Gastrocnemius medialis (tissue), 4 donors: ENCODE data around the gene WDR72. TPM values are rescaled to one million over a fixed set of nuclear protein-coding genes. Genes with fewer than 3 reads are reported as not detected.

ENCODE experiments used
- ATAC-seq, 2 donors: fragments of 150-250 bp; one replicate each; pipeline ENCODE4 v1.9.1; 2016
- DNase-seq, 2 donors: peaks; one replicate each; pipeline ENCODE4 v3.0.0-alpha.2; 2019
- H3K27ac ChIP-seq, 4 donors: fragments of 200-600 bp; sonication (generic); 1 replicate in 1 of 4; 2 replicates in 3 of 4; pipeline ENCODE4 v1.5.1; 2016 to 2018; ENCODE audit warnings: mild to moderate bottlenecking in 2 of 4, moderate library complexity in 1 of 4
- H3K27me3 ChIP-seq, 3 donors: fragments of 200-600 bp; sonication (generic) in 2 of 3; 1 replicate in 1 of 3; 2 replicates in 2 of 3; pipeline versions ENCODE4 v1.5.1 to v1.6.0; 2016 to 2019; ENCODE audit warnings: mild to moderate bottlenecking in 1 of 3, moderate library complexity in 1 of 3
- H3K36me3 ChIP-seq, 2 donors: fragments of 200-600 bp; sonication (generic) in 1 of 2; one replicate each; pipeline ENCODE4 v1.5.1; 2017 to 2018
- H3K4me1 ChIP-seq, 2 donors: fragments of 200-600 bp; sonication (generic) in 1 of 2; one replicate each; pipeline ENCODE4 v1.5.1; 2016 to 2017; ENCODE audit warnings: mild to moderate bottlenecking in 2 of 2
- H3K4me3 ChIP-seq, 4 donors: fragments of 200-600 bp; sonication (generic) in 3 of 4; 1 replicate in 1 of 4; 2 replicates in 3 of 4; pipeline ENCODE4 v1.5.1; 2016 to 2019; ENCODE audit warnings: mild to moderate bottlenecking in 2 of 4
- H3K9me3 ChIP-seq, 3 donors: fragments of 200-600 bp; sonication (generic) in 2 of 3; 1 replicate in 1 of 3; 2 replicates in 2 of 3; pipeline ENCODE4 v1.5.1; 2016 to 2019
- POLR2A ChIP-seq, 2 donors: fragments of 450-650 bp; IDR thresholded peaks; one replicate each; pipeline ENCODE4 v1.6.1; 2017; ENCODE audit warnings: antibody characterized with exemption in 2 of 2, mild to moderate bottlenecking in 2 of 2, moderate library complexity in 2 of 2
- in situ Hi-C, 4 donors: fragments of 200-750 bp; cut with MboI; loops; one replicate each; pipeline versions ENCODE4 v1.15.0 to v1.8.0; 2017; ENCODE audit warnings: low sequenced_read_pairs in 4 of 4
- intact Hi-C: fragments of 100-400 bp; cut with DNase I; formaldehyde crosslinking; loops from one replicate; pipeline ENCODE4 v1.15.1; 2023; ENCODE audit warnings: low total_unique reads
- total RNA-seq, 4 donors: library from RNA; depleted of rRNA; stranded (reverse); fragments of >200 nt; gene quantifications; one replicate each; pipeline versions ENCODE4 v1.1.0 to v1.2.3, GENCODE V29; 2016
- TF ChIP-seq, protein P1 (sequence below), 5 experiments: fragments of 450-650 bp in 3 of 5; fragments of 200-600 bp in 2 of 5; sonication (generic) in 2 of 5; IDR thresholded peaks in 4 of 5; conservative IDR thresholded peaks in 1 of 5; 1 replicate in 4 of 5; 2 replicates in 1 of 5; pipeline ENCODE4 v1.5.1; 2016 to 2019; ENCODE audit warnings: antibody characterized with exemption in 5 of 5, mild to moderate bottlenecking in 3 of 5, moderate library complexity in 3 of 5

Gene WDR72
- total RNA-seq, 4 donors from 2014 or later, result 0.11 TPM; not detected in 3

DNA sequence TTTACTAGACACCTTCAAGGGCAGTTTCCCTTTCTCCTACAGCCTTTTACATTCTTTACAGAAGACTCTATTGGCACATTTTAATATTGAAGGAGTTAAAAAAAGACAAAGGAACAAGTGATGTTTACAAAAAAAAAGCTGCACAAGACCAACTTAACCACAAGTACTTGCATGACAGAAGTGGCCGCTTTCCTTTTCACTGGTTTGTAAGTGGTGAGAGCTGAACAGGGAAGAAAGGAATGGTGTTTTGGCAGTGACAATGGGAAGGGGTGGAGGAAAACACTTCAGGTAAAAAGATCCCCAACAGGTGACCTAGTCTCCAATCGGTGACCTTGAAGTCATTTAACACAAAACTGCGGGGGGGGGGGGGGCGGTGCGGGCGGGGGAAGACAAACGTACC lies 1.1 kb downstream of the WDR72 start:
- ATAC-seq (no peak), DNase-seq (no peak)
- intact Hi-C loops, result no loop called here
- Histone ChIP-seq H3K9me3 (no peaks in the 10 kb centered on the region), H3K27me3 (peaks cover 8 to 23% (median 10%) of the 10 kb centered on the region in 3 donors), H3K4me3 (no peak overlapping the region), H3K27ac (no peak overlapping the region), H3K4me1 (no peaks in the 10 kb centered on the region), H3K36me3 (no peaks in the 10 kb centered on the region)
- in situ Hi-C loops, result no loop called here
- TF ChIP-seq POLR2A (IDR thresholded peaks at IDR 0.05), result no peak
- TF ChIP-seq, protein P1, sequence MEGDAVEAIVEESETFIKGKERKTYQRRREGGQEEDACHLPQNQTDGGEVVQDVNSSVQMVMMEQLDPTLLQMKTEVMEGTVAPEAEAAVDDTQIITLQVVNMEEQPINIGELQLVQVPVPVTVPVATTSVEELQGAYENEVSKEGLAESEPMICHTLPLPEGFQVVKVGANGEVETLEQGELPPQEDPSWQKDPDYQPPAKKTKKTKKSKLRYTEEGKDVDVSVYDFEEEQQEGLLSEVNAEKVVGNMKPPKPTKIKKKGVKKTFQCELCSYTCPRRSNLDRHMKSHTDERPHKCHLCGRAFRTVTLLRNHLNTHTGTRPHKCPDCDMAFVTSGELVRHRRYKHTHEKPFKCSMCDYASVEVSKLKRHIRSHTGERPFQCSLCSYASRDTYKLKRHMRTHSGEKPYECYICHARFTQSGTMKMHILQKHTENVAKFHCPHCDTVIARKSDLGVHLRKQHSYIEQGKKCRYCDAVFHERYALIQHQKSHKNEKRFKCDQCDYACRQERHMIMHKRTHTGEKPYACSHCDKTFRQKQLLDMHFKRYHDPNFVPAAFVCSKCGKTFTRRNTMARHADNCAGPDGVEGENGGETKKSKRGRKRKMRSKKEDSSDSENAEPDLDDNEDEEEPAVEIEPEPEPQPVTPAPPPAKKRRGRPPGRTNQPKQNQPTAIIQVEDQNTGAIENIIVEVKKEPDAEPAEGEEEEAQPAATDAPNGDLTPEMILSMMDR (IDR thresholded peaks at IDR 0.05 in 4 of 5, conservative IDR thresholded peaks at IDR 0.05 in 1 of 5), result no peak

DNA sequence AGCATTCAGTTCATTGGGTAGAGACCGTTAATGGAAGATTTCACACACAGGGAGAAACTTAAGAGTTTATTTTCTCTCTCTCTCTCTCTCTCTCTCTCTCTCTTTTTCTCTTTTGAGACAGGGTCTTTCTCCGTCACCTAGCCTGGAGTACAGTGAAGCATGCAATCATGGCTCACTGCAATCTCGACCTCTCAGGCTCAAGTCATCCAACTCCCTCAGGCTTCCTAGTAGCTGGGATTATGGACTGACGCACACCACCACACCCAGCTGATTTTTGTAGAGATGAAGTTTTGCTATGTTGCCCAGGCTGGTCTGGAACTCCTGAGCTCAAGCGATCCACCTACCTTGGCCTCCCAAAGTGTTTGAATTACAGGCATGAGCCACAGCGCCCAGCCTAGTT lies 1.6 kb downstream of the WDR72 start:
- no peaks in the 10 kb centered on the region for H3K4me1 ChIP-seq
- TF ChIP-seq, protein P1 (IDR thresholded peaks at IDR 0.05 in 4 of 5, conservative IDR thresholded peaks at IDR 0.05 in 1 of 5), result no peak
- TF ChIP-seq POLR2A (IDR thresholded peaks at IDR 0.05), result no peak
- in situ Hi-C loops (no loop called here), intact Hi-C loops (no loop called here)
- no peak overlapping the region for H3K27ac ChIP-seq
- no peak for DNase-seq
- H3K4me3 ChIP-seq, result no peak overlapping the region
- ATAC-seq, result no peak
- H3K9me3 ChIP-seq, result no peaks in the 10 kb centered on the region
- H3K27me3 ChIP-seq, result peaks cover 8 to 23% (median 10%) of the 10 kb centered on the region in 3 donors
- no peaks in the 10 kb centered on the region for H3K36me3 ChIP-seq

GRCh38 chr15:53753813-53754212 lies 5.7 kb downstream of the WDR72 start:
- in situ Hi-C loops (no loop called here), intact Hi-C loops (no loop called here)
- TF ChIP-seq, protein P1 (IDR thresholded peaks at IDR 0.05 in 4 of 5, conservative IDR thresholded peaks at IDR 0.05 in 1 of 5), result no peak
- TF ChIP-seq POLR2A (IDR thresholded peaks at IDR 0.05), result no peak
- DNase-seq, result no peak
- H3K36me3 ChIP-seq, result no peaks in the 10 kb centered on the region
- no peak for ATAC-seq
- H3K4me1 ChIP-seq, result no peaks in the 10 kb centered on the region
- peaks cover 0 to 1% (median 1%) of the 10 kb centered on the region in 3 donors for H3K27me3 ChIP-seq
- no peaks in the 10 kb centered on the region for H3K9me3 ChIP-seq
- H3K4me3 ChIP-seq, result no peak overlapping the region
- no peak overlapping the region for H3K27ac ChIP-seq

- no peaks in the 10 kb centered on the region for H3K9me3 ChIP-seq
- no peaks in the 10 kb centered on the region for H3K36me3 ChIP-seq
- no peaks in the 10 kb centered on the region for H3K4me1 ChIP-seq
- TF ChIP-seq, protein P1 (IDR thresholded peaks at IDR 0.05 in 4 of 5, conservative IDR thresholded peaks at IDR 0.05 in 1 of 5), result no peak
- no peak for TF ChIP-seq POLR2A (IDR thresholded peaks at IDR 0.05)
- DNase-seq (no peak), ATAC-seq (no peak)
- H3K4me3 ChIP-seq, result no peak overlapping the region
- in situ Hi-C loops (no loop called here), intact Hi-C loops (no loop called here)
- no peak overlapping the region for H3K27ac ChIP-seq
- H3K27me3 ChIP-seq, result no peaks in the 10 kb centered on the region
Measured at GRCh38 chr15:53752406-53752805, 7.1 kb downstream of the WDR72 start.

- Histone ChIP-seq H3K9me3 (no peaks in the 10 kb centered on the region), H3K4me3 (no peak overlapping the region), H3K27me3 (no peaks in the 10 kb centered on the region), H3K4me1 (no peaks in the 10 kb centered on the region), H3K36me3 (no peaks in the 10 kb centered on the region), H3K27ac (no peak overlapping the region)
- ATAC-seq (no peak), DNase-seq (no peak)
- in situ Hi-C loops, result no loop called here
- intact Hi-C loops, result no loop called here
- no peak for TF ChIP-seq POLR2A (IDR thresholded peaks at IDR 0.05)
- TF ChIP-seq, protein P1 (IDR thresholded peaks at IDR 0.05 in 4 of 5, conservative IDR thresholded peaks at IDR 0.05 in 1 of 5), result no peak
Measured at GRCh38 chr15:53747501-53748068, 11.9 kb downstream of the WDR72 start.
